ENCODE data around the gene MICAL3.

MICAL3 gene

GRCh38 chr22:17869285-17870096 lies 154.9 kb downstream of the MICAL3 start:
- DNase-seq (ENCODE audit: low spot score) = peak; percentile 39

- DNase-seq (ENCODE audit: low spot score) = no peak
Measured at GRCh38 chr22:17868771-17869170, 155.6 kb downstream of the MICAL3 start.

- DNase-seq (ENCODE audit: low spot score) = peak; percentile 63
Measured at GRCh38 chr22:17867160-17867785, 157.1 kb downstream of the MICAL3 start.

GRCh38 chr22:17866621-17867020 lies 157.7 kb downstream of the MICAL3 start:
- no peak for DNase-seq (ENCODE audit: low spot score)

GRCh38 chr22:17866127-17866526 lies 158.2 kb downstream of the MICAL3 start:
- peak; percentile 98 for DNase-seq (ENCODE audit: low spot score)

- no peak for DNase-seq (ENCODE audit: low spot score)
Measured at GRCh38 chr22:17865183-17866055, 158.9 kb downstream of the MICAL3 start.

GRCh38 chr22:17864398-17865182 lies 159.8 kb downstream of the MICAL3 start:
- DNase-seq (ENCODE audit: low spot score) = no peak

GRCh38 chr22:17862646-17863181 lies 161.6 kb downstream of the MICAL3 start:
- DNase-seq (ENCODE audit: low spot score) = no peak

GRCh38 chr22:17861909-17862308 lies 162.5 kb downstream of the MICAL3 start:
- no peak for DNase-seq (ENCODE audit: low spot score)

- peak; percentile 73 for DNase-seq (ENCODE audit: low spot score)
Measured at GRCh38 chr22:17860220-17860965, 164.0 kb downstream of the MICAL3 start.

- DNase-seq (ENCODE audit: low spot score) = no peak
Measured at GRCh38 chr22:17858033-17858432, 166.3 kb downstream of the MICAL3 start.

GRCh38 chr22:17855572-17856290 lies 168.6 kb downstream of the MICAL3 start:
- DNase-seq (ENCODE audit: low spot score) = no peak

- no peak for DNase-seq (ENCODE audit: low spot score)
Measured at GRCh38 chr22:17853073-17853472, 171.3 kb downstream of the MICAL3 start.

- DNase-seq (ENCODE audit: low spot score) = no peak
Measured at GRCh38 chr22:17851759-17852158, 172.6 kb downstream of the MICAL3 start.

- DNase-seq (ENCODE audit: low spot score) = no peak
Measured at GRCh38 chr22:17847360-17848078, 176.8 kb downstream of the MICAL3 start.

GRCh38 chr22:17846326-17846992 lies 177.9 kb downstream of the MICAL3 start:
- DNase-seq (ENCODE audit: low spot score) = no peak

GRCh38 chr22:17845790-17846189 lies 178.6 kb downstream of the MICAL3 start:
- peak; percentile 72 for DNase-seq (ENCODE audit: low spot score)

GRCh38 chr22:17845327-17845726 lies 179.0 kb downstream of the MICAL3 start:
- no peak for DNase-seq (ENCODE audit: low spot score)

- DNase-seq (ENCODE audit: low spot score) = no peak
Measured at GRCh38 chr22:17844150-17844549, 180.2 kb downstream of the MICAL3 start.

Data from Ammon's horn (tissue), 1 donor.